ENCODE data around the gene STRIP1.

Gene STRIP1

GRCh38 chr1:110051262-110051648 is 16.8 kb downstream of the STRIP1 start:
- DNase-seq, result no peak

- DNase-seq, result peak; percentile 67
Measured at GRCh38 chr1:110053552-110054428, 19.4 kb downstream of the STRIP1 start.

- DNase-seq, result no peak
Measured at GRCh38 chr1:110055493-110056284, 21.3 kb downstream of the STRIP1 start.

GRCh38 chr1:110056285-110056683 is 21.9 kb downstream of the STRIP1 start:
- DNase-seq, result no peak

- no peak for DNase-seq
Measured at GRCh38 chr1:110056776-110057175, 22.4 kb downstream of the STRIP1 start.

GRCh38 chr1:110057963-110058518 is 23.6 kb downstream of the STRIP1 start:
- DNase-seq, result no peak

- DNase-seq, result no peak
Measured at GRCh38 chr1:110058591-110058990, 24.2 kb downstream of the STRIP1 start.

- DNase-seq, result no peak
Measured at GRCh38 chr1:110059133-110059863, 24.9 kb downstream of the STRIP1 start.

- DNase-seq, result no peak
Measured at GRCh38 chr1:110060034-110060661, 25.7 kb downstream of the STRIP1 start.

GRCh38 chr1:110060662-110061060 is 26.2 kb downstream of the STRIP1 start:
- no peak for DNase-seq

GRCh38 chr1:110061341-110061740 is 26.9 kb downstream of the STRIP1 start:
- no peak for DNase-seq

GRCh38 chr1:110062612-110063011 is 28.2 kb downstream of the STRIP1 start:
- DNase-seq, result no peak

- DNase-seq, result no peak
Measured at GRCh38 chr1:110063781-110064180, 29.4 kb downstream of the STRIP1 start.

- no peak for DNase-seq
Measured at GRCh38 chr1:110064576-110065337, 30.3 kb downstream of the STRIP1 start.

GRCh38 chr1:110065841-110066240 is 31.4 kb downstream of the STRIP1 start:
- DNase-seq, result no peak

GRCh38 chr1:110067479-110067892 is 33.1 kb downstream of the STRIP1 start:
- DNase-seq, result no peak

- DNase-seq, result no peak
Measured at GRCh38 chr1:110067893-110068645, 33.6 kb downstream of the STRIP1 start.

- DNase-seq, result no peak
Measured at GRCh38 chr1:110068646-110069403, 34.4 kb downstream of the STRIP1 start.

- DNase-seq, result no peak
Measured at GRCh38 chr1:110069404-110070281, 35.2 kb downstream of the STRIP1 start.

Data from left hindlimb (tissue), 1 donor.